Heart right ventricle (tissue), 16 donors: Measurements from ENCODE around the gene YKT6. TPM values are rescaled to one million over a fixed set of nuclear protein-coding genes. Genes with fewer than 3 reads are reported as not detected.

Experiments used
- ATAC-seq, 8 donors: fragments of 200-7000 bp; cut with Tn5 transposase; one replicate each; pipeline ENCODE4 v1.9.1; 2020; ENCODE audit warnings: mild to moderate bottlenecking in 8 of 8, moderate library complexity in 8 of 8, moderate number of reproducible peaks in 1 of 8
- DNase-seq, 2 donors: peaks; one replicate each; pipeline ENCODE4 v3.0.0-alpha.2; 2020
- H3K27ac ChIP-seq, 10 donors: fragments of 200-600 bp; sonication (generic) in 2 of 10; one replicate each; pipeline versions ENCODE4 v1.5.0 to v1.8.0; 2020 to 2022; ENCODE audit warnings: mild to moderate bottlenecking in 3 of 10
- H3K27me3 ChIP-seq, 7 donors: fragments of 200-600 bp; one replicate each; pipeline ENCODE4 v1.8.0; 2021 to 2022; ENCODE audit warnings: mild to moderate bottlenecking in 2 of 7
- H3K36me3 ChIP-seq, 9 donors: fragments of 200-600 bp; sonication (generic) in 1 of 9; one replicate each; pipeline versions ENCODE4 v1.5.0 to v1.8.0; 2020 to 2022; ENCODE audit warnings: mild to moderate bottlenecking in 2 of 9
- H3K4me1 ChIP-seq, 9 donors: fragments of 200-600 bp; sonication (generic) in 1 of 9; one replicate each; pipeline versions ENCODE4 v1.5.0 to v1.8.0; 2020 to 2022; ENCODE audit warnings: mild to moderate bottlenecking in 4 of 9
- H3K4me3 ChIP-seq, 10 donors: fragments of 200-600 bp; sonication (generic) in 2 of 10; one replicate each; pipeline versions ENCODE4 v1.5.0 to v1.8.0; 2020 to 2022; ENCODE audit warnings: mild to moderate bottlenecking in 7 of 10, moderate library complexity in 2 of 10
- H3K9me3 ChIP-seq, 11 donors: fragments of 200-600 bp in 10 of 11; sonication (generic) in 2 of 11; one replicate each; pipeline versions ENCODE4 v1.5.0 to v1.8.0; 2013 to 2022; ENCODE audit warnings: mild to moderate bottlenecking in 2 of 11, control low read depth in 1 of 11, moderate library complexity in 1 of 11
- WGBS, 2 donors: extraction: QIAGEN DNeasy Blood & Tissue Kit; methylation state at CpG; one replicate each; pipeline ENCODE4 v1.1.7; 2013; ENCODE audit warnings: inconsistent platforms in 1 of 2; 5-methylcytosine and 5-hydroxymethylcytosine counted together
- intact Hi-C, 10 donors: fragments of 100-400 bp; cut with DNase I; formaldehyde crosslinking; loops; one replicate each; pipeline versions ENCODE4 v1.11.1 to v1.14.2; 2022
- polyA plus RNA-seq, 2 donors: library from polyadenylated mRNA; stranded (reverse); fragments of 200-250 nt; gene quantifications; one replicate each; pipeline ENCODE4 v1.2.3, GENCODE V29; 2013
- total RNA-seq, 10 donors: library from RNA; stranded (reverse); fragmentation: NEBNext Ultra II Directional in 3 of 10; extraction: Animal tissue kit (Norgen Biotek cat#: 25700) in 3 of 10; gene quantifications; one replicate each; pipeline versions ENCODE4 v1.2.1 to v1.2.4, GENCODE V29; 2021 to 2023
- TF ChIP-seq, protein P1 (sequence below), 9 donors: fragments of 200-600 bp; sonication (generic) in 2 of 9; IDR thresholded peaks; one replicate each; pipeline versions ENCODE4 v1.5.0 to v1.8.0; 2021 to 2022; ENCODE audit warnings: antibody characterized with exemption in 9 of 9, mild to moderate bottlenecking in 5 of 9, moderate library complexity in 1 of 9
- donor health status: Arrhythmogenic right ventricular cardiomyopathy.
- donor health status: ischemic (EF 13 %, LVEDD 7.1; RV severe dilation, severe dysfunction).
- donor health status: healthy with polysubstance abuse.
- donor health status: DM: no; HTN: yes; CAD: no.
- donor health status: DM: no; HTN: no; CAD: no.
- donor health status: ischemic (EF 25% LVEDD 6.9; RV normal size, moderate dysfunction).
- donor health status: ischemic (EF 25% LVEDD 5.7; RV mildly dilated, moderate dysfunction).
- donor health status: healthy.
- donor health status: DM: yes; HTN: yes; CAD: no.
- donor health status: Ischemic cardiomyopathy.
- donor health status: ischemic (EF 35%, LVEDD 5.7; RV mildly dilated, moderate dysfunction).
- donor health status: nonischemic (EF 11% LVEDD 7.7; RV severe dilation, severe dysfunction).
- donor health status: DM: yes; HTN: yes; CAD: no.
- donor health status: PGD.
- donor health status: ischemic (EF 29% LVEDD 5.4; RV normal size, mild dysfunction).
- donor health status: nonischemic (EF 23%, LVEDD 6.1; RV moderate dilation, normal function).

YKT6 gene
- total and polyA plus RNA-seq, 12 donors = 27.7 to 79.6 (median 47.7) TPM

DNA sequence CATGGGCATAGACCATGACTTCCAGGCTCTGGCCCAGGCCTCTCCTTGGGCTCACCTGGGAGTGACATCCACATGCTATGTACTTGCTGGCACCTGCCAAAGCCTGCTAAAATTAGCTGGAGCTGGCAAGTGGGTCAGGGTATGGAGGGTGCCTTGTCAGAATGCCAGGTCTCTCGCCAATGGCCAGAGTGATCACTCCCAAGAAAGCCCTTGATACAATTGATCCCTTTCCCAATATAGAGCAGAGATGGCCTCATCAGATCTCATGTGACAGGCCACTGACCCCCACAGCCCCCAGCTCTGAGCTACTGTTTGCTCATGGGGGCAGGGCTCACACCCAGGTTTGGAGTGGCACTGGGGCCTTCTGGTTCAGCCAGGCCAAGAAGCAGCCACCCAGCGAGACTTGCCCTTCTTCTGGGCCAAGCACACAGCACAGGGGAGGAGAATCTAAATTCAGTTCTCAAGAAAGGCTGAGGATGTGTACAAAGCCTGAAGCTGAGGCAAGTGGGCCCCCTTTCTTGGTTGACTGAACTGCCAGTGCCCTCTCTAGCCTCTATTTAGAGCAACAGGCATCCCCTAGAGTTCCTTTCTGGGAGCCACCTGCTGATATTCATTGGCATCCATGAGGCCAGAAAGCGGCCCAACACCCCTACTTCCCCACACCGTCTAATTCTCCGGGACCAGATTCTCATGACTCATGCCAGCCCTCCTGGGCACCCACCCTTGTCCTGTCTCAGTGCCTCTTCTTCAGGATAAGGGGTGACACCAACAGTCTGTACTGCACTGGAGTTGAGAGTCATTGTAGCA lies 40.8 kb upstream of the YKT6 start:
- Histone ChIP-seq H3K27me3 (no peaks in the 10 kb centered on the region), H3K4me3 (no peak overlapping the region), H3K27ac (no peak overlapping the region), H3K4me1 (peaks cover 0 to 10% (median 0%) of the 10 kb centered on the region in 9 donors), H3K9me3 (no peaks in the 10 kb centered on the region), H3K36me3 (no peaks in the 10 kb centered on the region)
- TF ChIP-seq, protein P1, sequence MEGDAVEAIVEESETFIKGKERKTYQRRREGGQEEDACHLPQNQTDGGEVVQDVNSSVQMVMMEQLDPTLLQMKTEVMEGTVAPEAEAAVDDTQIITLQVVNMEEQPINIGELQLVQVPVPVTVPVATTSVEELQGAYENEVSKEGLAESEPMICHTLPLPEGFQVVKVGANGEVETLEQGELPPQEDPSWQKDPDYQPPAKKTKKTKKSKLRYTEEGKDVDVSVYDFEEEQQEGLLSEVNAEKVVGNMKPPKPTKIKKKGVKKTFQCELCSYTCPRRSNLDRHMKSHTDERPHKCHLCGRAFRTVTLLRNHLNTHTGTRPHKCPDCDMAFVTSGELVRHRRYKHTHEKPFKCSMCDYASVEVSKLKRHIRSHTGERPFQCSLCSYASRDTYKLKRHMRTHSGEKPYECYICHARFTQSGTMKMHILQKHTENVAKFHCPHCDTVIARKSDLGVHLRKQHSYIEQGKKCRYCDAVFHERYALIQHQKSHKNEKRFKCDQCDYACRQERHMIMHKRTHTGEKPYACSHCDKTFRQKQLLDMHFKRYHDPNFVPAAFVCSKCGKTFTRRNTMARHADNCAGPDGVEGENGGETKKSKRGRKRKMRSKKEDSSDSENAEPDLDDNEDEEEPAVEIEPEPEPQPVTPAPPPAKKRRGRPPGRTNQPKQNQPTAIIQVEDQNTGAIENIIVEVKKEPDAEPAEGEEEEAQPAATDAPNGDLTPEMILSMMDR (IDR thresholded peaks at IDR 0.05) = no peak
- DNase-seq (no peak), ATAC-seq (peak in 5 of 8 donors; percentile 23 to 63 (median 29))
- intact Hi-C loops = no loop called here
- WGBS, 2 donors = 78 to 80% methylated on average over 5 of the region's 5 CpGs

DNA sequence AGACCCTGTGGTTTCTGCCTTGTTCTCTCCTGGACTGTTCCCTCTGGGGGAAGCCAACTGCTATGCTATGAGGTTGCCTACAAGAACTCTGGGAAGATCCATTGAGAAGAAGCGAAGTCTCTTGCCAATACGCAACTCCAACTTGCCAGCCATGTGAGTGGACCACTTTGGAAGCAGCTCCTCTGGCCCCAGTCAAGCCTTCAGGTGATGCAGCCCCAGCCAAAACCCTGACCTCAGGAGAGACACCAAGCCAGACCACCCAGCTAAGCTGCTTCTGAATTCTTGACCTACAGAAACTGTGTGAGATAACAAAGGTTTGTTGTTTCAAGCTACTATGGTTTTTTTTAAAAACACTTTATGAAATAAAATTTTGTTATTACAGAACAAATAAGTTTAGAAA lies 39.4 kb upstream of the YKT6 start:
- peaks cover 0 to 10% (median 0%) of the 10 kb centered on the region in 9 donors for H3K4me1 ChIP-seq
- no peaks in the 10 kb centered on the region for H3K9me3 ChIP-seq
- TF ChIP-seq, protein P1 (IDR thresholded peaks at IDR 0.05) = no peak
- ATAC-seq = no peak
- H3K27me3 ChIP-seq = no peaks in the 10 kb centered on the region
- no peaks in the 10 kb centered on the region for H3K36me3 ChIP-seq
- no peak for DNase-seq
- H3K27ac ChIP-seq = no peak overlapping the region
- 98% methylated on average over 2 of the region's 2 CpGs for WGBS, 2 donors
- H3K4me3 ChIP-seq = no peak overlapping the region
- intact Hi-C loops = no loop called here

DNA sequence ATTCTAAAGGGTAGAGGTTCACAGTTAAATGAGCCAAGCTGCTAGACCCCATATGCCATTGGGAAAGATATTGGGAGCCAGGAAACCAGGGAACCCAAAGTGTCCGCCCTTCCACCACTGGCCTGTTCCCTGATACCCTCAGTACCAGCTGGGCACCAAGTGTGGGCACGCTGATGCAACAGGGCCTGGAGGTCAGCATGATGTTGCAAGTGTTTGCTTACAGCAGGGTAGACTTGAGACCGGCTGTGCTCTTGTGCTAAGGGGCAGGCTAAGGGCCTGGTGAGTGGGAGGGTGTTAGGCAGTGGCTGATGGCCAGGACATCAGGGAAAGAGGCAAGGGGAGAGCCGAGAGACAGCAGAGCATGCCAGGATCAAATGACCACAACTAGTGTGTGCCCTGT lies 38.6 kb upstream of the YKT6 start:
- TF ChIP-seq, protein P1 (IDR thresholded peaks at IDR 0.05) = no peak
- H3K4me3 ChIP-seq = no peak overlapping the region
- intact Hi-C loops = no loop called here
- H3K36me3 ChIP-seq = no peaks in the 10 kb centered on the region
- no peak overlapping the region for H3K27ac ChIP-seq
- no peak for DNase-seq
- peaks cover 0 to 10% (median 0%) of the 10 kb centered on the region in 9 donors for H3K4me1 ChIP-seq
- no peak for ATAC-seq
- WGBS, 2 donors = 78 to 80% methylated on average over 4 of the region's 4 CpGs
- H3K27me3 ChIP-seq = no peaks in the 10 kb centered on the region
- H3K9me3 ChIP-seq = no peaks in the 10 kb centered on the region

DNA sequence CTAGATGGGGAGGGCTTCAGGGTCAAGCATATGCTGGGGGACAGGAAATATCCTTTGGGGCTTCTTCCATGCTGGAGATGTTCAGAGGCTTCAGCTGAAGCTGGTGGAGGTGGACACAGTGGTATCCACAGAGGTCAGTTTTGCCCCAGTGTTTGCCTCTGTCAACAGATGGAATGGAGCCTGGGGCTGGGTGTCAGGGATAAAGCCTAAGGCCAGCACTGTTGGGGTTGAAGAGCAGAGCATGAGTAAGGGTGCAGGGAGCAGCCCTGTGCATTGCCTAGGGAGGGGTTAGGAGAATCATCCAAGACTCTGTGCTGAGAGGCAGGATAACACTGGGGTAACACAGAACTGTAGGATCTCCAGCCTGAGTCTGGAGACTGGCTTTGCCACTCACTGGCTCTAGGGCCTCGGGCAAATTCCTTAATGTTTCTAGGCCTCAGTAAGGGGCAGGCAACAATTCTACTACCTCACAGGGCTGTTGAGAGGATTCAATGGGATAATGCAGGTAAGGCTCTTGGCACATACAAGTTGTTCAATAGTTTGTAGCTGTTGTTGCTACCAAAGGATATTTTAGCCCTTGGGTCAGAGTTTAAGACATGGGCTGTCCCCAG lies 37.9 kb upstream of the YKT6 start:
- no peak overlapping the region for H3K27ac ChIP-seq
- DNase-seq (no peak), ATAC-seq (no peak)
- H3K4me1 ChIP-seq = peaks cover 0 to 10% (median 0%) of the 10 kb centered on the region in 9 donors
- WGBS, 2 donors = 77 to 94% methylated on average over 1 of the region's 1 CpG
- no peak overlapping the region for H3K4me3 ChIP-seq
- intact Hi-C loops = no loop called here
- no peaks in the 10 kb centered on the region for H3K36me3 ChIP-seq
- H3K9me3 ChIP-seq = no peaks in the 10 kb centered on the region
- TF ChIP-seq, protein P1 (IDR thresholded peaks at IDR 0.05) = no peak
- H3K27me3 ChIP-seq = no peaks in the 10 kb centered on the region
